Upper lobe of left lung (tissue), 4 donors: ENCODE data around the gene ONECUT3.

Experiments
- POLR2A ChIP-seq, 4 donors: fragments of 450-650 bp; IDR thresholded peaks; one replicate each; pipeline ENCODE4 v1.5.1; 2016 to 2017; ENCODE audit warnings: antibody characterized with exemption in 4 of 4, mild to moderate bottlenecking in 2 of 4
- TF ChIP-seq, protein P1 (sequence below), 6 experiments: fragments of 450-650 bp in 4 of 6; fragments of 200-600 bp in 2 of 6; sonication (generic) in 2 of 6; IDR thresholded peaks; one replicate each; pipeline ENCODE4 v1.5.1; 2016 to 2019; ENCODE audit warnings: antibody characterized with exemption in 6 of 6

DNA sequence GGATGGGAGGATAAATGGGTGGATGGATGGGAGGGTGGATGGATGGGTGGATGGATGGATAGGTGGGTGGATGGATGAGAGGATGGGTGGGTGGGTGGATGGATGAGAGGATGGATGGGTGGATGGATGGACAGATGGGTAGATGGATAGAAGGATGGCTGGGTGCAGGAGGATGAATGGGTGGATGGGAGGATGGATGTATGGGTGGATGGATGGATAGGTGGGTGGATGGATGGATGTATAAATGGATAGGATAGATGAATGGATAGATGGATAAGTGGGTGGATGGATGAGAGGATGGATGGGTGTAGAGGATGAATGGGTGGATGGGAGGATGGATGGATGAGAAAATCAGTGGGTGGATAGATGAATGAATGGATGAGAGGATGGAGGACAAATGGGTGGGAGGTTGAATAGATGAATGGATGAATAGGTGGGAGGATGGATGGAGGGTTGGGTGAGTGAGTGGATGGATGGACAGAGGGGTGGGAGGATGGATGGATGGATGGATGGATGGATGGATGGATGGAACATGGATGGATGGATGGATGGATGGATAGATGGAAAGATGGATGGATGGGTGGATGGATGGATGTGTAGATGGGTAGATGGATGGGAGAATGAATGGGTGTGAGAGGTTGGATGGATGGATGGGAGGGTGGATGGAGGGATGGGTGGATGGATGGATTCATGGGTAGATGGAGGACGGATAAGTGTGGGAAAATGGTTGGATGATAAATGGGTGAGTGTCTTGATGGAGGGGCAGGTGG is 35.9 kb upstream of the ONECUT3 start:
- TF ChIP-seq, protein P1, sequence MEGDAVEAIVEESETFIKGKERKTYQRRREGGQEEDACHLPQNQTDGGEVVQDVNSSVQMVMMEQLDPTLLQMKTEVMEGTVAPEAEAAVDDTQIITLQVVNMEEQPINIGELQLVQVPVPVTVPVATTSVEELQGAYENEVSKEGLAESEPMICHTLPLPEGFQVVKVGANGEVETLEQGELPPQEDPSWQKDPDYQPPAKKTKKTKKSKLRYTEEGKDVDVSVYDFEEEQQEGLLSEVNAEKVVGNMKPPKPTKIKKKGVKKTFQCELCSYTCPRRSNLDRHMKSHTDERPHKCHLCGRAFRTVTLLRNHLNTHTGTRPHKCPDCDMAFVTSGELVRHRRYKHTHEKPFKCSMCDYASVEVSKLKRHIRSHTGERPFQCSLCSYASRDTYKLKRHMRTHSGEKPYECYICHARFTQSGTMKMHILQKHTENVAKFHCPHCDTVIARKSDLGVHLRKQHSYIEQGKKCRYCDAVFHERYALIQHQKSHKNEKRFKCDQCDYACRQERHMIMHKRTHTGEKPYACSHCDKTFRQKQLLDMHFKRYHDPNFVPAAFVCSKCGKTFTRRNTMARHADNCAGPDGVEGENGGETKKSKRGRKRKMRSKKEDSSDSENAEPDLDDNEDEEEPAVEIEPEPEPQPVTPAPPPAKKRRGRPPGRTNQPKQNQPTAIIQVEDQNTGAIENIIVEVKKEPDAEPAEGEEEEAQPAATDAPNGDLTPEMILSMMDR (IDR thresholded peaks at IDR 0.05): no peak
- no peak for TF ChIP-seq POLR2A (IDR thresholded peaks at IDR 0.05)
